ENCODE data around the gene COL4A3. TPM values are rescaled to one million over a fixed set of nuclear protein-coding genes. Genes with fewer than 3 reads are reported as not detected.

Gene COL4A3
- total RNA-seq, 2 donors from 2014 or later, result 1.7 to 2.4 TPM

- H3K36me3 Mint-ChIP-seq (ENCODE audit: low read depth), result peaks cover 13% of the 10 kb centered on the region
- no peak overlapping the region for H3K27ac Mint-ChIP-seq
- TF ChIP-seq CTCF (conservative IDR thresholded peaks at IDR 0.05), result no peak
- Histone ChIP-seq H3K27me3 (ENCODE audit: control insufficient read depth, insufficient read depth, low read length, poor library complexity, severe bottlenecking) (no peaks in the 10 kb centered on the region), H3K9me3 (ENCODE audit: control insufficient read depth, low read length) (no peaks in the 10 kb centered on the region), H3K4me3 (ENCODE audit: low read length) (no peak overlapping the region), H3K36me3 (ENCODE audit: control insufficient read depth, insufficient read depth, low read length) (no peaks in the 10 kb centered on the region), H3K4me1 (ENCODE audit: control insufficient read depth, insufficient read depth, low read length) (no peaks in the 10 kb centered on the region), H3K9ac (ENCODE audit: extremely low read depth, low read length, poor library complexity, severe bottlenecking) (no peak overlapping the region), H3K27ac (ENCODE audit: low read depth, low read length) (no peak overlapping the region)
- H3K4me3 Mint-ChIP-seq, result no peak overlapping the region
- 80 to 92% methylated on average over 1 to 2 of the region's 3 CpGs for WGBS, 2 experiments (ENCODE audit: insufficient coverage in 1 of 2, insufficient read length in 1 of 2)
- no peaks in the 10 kb centered on the region for H3K27me3 Mint-ChIP-seq (ENCODE audit: insufficient read depth)
- no peak for DNase-seq
- peaks cover 5% of the 10 kb centered on the region for H3K4me1 Mint-ChIP-seq
- peaks cover 3% of the 10 kb centered on the region for H3K9me3 Mint-ChIP-seq
Observed at GRCh38 chr2:227296671-227297405, 132.4 kb downstream of the COL4A3 start.

DNA sequence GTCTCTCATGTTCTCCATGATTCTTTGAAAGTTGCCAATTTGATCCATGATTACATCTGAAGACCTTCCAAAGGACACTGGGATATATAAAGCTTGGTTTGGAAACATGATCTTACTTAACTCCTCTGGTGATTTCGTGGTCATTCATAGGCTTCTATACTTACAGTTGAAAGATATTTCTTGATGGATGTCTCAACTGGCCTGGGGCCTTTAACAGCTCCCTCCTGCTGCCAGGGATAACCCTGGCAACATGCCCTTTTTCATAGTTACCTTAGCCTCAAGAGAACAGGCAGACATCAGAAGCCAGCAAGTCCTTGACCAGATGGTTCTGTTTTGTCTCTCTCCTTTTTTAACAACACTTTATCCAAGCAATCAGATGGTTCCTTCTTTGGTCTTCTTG lies 137.1 kb downstream of the COL4A3 start:
- H3K36me3 ChIP-seq (ENCODE audit: control insufficient read depth, insufficient read depth, low read length), result no peaks in the 10 kb centered on the region
- TF ChIP-seq CTCF (conservative IDR thresholded peaks at IDR 0.05), result no peak
- Mint-ChIP-seq H3K4me1 (peaks cover 2% of the 10 kb centered on the region), H3K27me3 (ENCODE audit: insufficient read depth) (no peaks in the 10 kb centered on the region), H3K36me3 (ENCODE audit: low read depth) (peaks cover 13% of the 10 kb centered on the region), H3K27ac (no peak overlapping the region), H3K9me3 (peaks cover 3% of the 10 kb centered on the region), H3K4me3 (no peak overlapping the region)
- H3K9ac ChIP-seq (ENCODE audit: extremely low read depth, low read length, poor library complexity, severe bottlenecking), result no peak overlapping the region
- no peak overlapping the region for H3K27ac ChIP-seq (ENCODE audit: low read depth, low read length)
- 86 to 94% methylated on average over 1 of the region's 1 CpG for WGBS, 2 experiments (ENCODE audit: insufficient coverage in 1 of 2, insufficient read length in 1 of 2)
- DNase-seq, result no peak
- no peaks in the 10 kb centered on the region for H3K9me3 ChIP-seq (ENCODE audit: control insufficient read depth, low read length)
- no peaks in the 10 kb centered on the region for H3K4me1 ChIP-seq (ENCODE audit: control insufficient read depth, insufficient read depth, low read length)
- H3K4me3 ChIP-seq (ENCODE audit: low read length), result no peak overlapping the region
- no peaks in the 10 kb centered on the region for H3K27me3 ChIP-seq (ENCODE audit: control insufficient read depth, insufficient read depth, low read length, poor library complexity, severe bottlenecking)

DNA sequence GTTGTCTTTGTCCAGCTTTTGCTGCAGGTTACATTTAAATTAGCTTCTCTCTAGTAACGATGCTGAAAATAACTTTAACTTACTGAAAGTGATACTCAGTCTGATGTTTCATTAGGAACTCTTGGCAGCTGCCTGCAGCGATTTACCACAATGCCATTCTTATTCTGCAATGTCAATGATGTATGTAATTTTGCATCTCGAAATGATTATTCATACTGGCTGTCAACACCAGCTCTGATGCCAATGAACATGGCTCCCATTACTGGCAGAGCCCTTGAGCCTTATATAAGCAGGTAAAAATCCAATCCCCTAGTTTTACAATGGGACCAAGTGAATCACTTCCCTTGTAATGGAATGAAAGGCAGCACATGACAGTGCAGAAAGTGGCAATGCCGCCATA lies 144.4 kb downstream of the COL4A3 start:
- H3K9me3 Mint-ChIP-seq, result no peaks in the 10 kb centered on the region
- H3K27me3 Mint-ChIP-seq (ENCODE audit: insufficient read depth), result no peaks in the 10 kb centered on the region
- no peak overlapping the region for H3K27ac Mint-ChIP-seq
- no peak for DNase-seq
- H3K36me3 Mint-ChIP-seq (ENCODE audit: low read depth), result no peaks in the 10 kb centered on the region
- no peak overlapping the region for H3K4me3 ChIP-seq (ENCODE audit: low read length)
- no peaks in the 10 kb centered on the region for H3K36me3 ChIP-seq (ENCODE audit: control insufficient read depth, insufficient read depth, low read length)
- H3K9me3 ChIP-seq (ENCODE audit: control insufficient read depth, low read length), result no peaks in the 10 kb centered on the region
- no peaks in the 10 kb centered on the region for H3K4me1 ChIP-seq (ENCODE audit: control insufficient read depth, insufficient read depth, low read length)
- TF ChIP-seq CTCF (conservative IDR thresholded peaks at IDR 0.05), result no peak
- H3K9ac ChIP-seq (ENCODE audit: extremely low read depth, low read length, poor library complexity, severe bottlenecking), result no peak overlapping the region
- no peak overlapping the region for H3K27ac ChIP-seq (ENCODE audit: low read depth, low read length)
- H3K4me3 Mint-ChIP-seq, result no peak overlapping the region
- H3K27me3 ChIP-seq (ENCODE audit: control insufficient read depth, insufficient read depth, low read length, poor library complexity, severe bottlenecking), result no peaks in the 10 kb centered on the region
- 93 to 94% methylated on average over 4 of the region's 4 CpGs for WGBS, 2 experiments (ENCODE audit: insufficient coverage in 1 of 2, insufficient read length in 1 of 2)
- no peaks in the 10 kb centered on the region for H3K4me1 Mint-ChIP-seq
